Lower lobe of right lung (tissue), 2 donors: ENCODE results near the gene PEX11G. TPM values are rescaled to one million over a fixed set of nuclear protein-coding genes. Genes with fewer than 3 reads are reported as not detected.
"Not testable (repeated sequence)": the region's sequence is repeated elsewhere in the genome, so short reads cannot be mapped to it uniquely, and the experiment has no call there.

ENCODE experiments used
- ATAC-seq, 2 donors: fragments of 200-7000 bp; cut with Tn5 transposase; one replicate each; pipeline ENCODE4 v1.9.1; 2020 to 2022; ENCODE audit warnings: mild to moderate bottlenecking in 2 of 2, moderate library complexity in 2 of 2
- DNase-seq: peaks from one replicate; pipeline ENCODE4 v3.0.0-alpha.2; 2020
- H3K27ac ChIP-seq: fragments of 200-600 bp; one replicate; pipeline ENCODE4 v1.8.0; 2022
- H3K27me3 ChIP-seq: fragments of 200-600 bp; one replicate; pipeline ENCODE4 v1.8.0; 2022; ENCODE audit warnings: low read depth
- H3K36me3 ChIP-seq: fragments of 200-600 bp; one replicate; pipeline ENCODE4 v1.8.0; 2022; ENCODE audit warnings: mild to moderate bottlenecking
- H3K4me1 ChIP-seq: fragments of 200-600 bp; one replicate; pipeline ENCODE4 v1.8.0; 2022
- H3K4me3 ChIP-seq: fragments of 200-600 bp; one replicate; pipeline ENCODE4 v1.8.0; 2022; ENCODE audit warnings: mild to moderate bottlenecking
- H3K9me3 ChIP-seq: fragments of 200-600 bp; one replicate; pipeline ENCODE4 v1.8.0; 2022
- intact Hi-C: fragments of 100-400 bp; cut with DNase I; formaldehyde crosslinking; loops from one replicate; pipeline ENCODE4 v1.11.0; 2022
- total RNA-seq: library from RNA; stranded (reverse); fragmentation: NEBNext Ultra II Directional; extraction: Animal tissue kit (Norgen Biotek cat#: 25700); gene quantifications from one replicate; pipeline ENCODE4 v1.2.1, GENCODE V29; 2021
- TF ChIP-seq, protein P1 (sequence below): fragments of 200-600 bp; IDR thresholded peaks from one replicate; pipeline ENCODE4 v1.8.0; 2022; ENCODE audit warnings: antibody characterized with exemption, mild to moderate bottlenecking
- donor health status: DM: no; HTN: yes; CAD: no; lungs with severe emphysema.

PEX11G gene
- total RNA-seq, 1 donor from 2014 or later = 3.8 TPM

DNA sequence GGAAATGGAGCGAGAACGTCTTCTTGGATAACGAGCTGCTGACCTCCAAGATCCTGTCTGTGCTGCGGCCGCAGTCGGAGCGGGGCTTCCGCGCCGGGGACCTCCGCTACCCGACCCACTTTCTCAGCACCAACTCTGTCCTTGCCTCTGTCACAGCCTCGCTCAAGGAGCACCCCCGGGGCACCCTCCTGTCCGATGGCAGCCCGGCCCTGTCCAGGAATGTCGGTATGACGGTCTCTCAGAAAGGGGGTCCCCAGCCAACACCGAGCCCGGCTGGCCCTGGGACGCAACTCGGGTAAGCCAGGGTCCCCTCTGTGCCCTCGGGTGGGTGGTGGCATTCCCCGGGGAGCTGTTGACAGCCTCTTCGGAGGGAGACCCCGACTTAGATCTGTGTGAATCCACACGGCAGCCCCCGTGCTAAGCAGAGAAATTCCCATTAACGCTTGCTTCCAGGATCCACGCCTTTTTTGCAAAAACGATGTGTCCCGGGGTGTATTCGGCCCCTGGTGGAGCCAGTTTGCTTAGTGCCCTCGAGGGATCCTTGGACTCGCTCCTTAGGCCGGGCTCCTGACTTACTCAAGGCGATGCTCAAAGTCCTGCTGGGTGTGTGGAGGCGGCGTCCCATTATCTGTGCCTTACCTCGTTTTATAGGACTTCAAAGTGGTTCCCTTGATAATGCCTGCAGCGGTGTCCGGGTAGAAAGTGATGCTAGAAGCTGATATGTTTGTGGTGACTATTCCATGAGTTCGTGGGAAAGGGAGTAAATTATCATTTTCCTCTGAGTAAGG lies 48.5 kb downstream of the PEX11G start:
- H3K36me3 ChIP-seq = peaks cover 74% of the 10 kb centered on the region

DNA sequence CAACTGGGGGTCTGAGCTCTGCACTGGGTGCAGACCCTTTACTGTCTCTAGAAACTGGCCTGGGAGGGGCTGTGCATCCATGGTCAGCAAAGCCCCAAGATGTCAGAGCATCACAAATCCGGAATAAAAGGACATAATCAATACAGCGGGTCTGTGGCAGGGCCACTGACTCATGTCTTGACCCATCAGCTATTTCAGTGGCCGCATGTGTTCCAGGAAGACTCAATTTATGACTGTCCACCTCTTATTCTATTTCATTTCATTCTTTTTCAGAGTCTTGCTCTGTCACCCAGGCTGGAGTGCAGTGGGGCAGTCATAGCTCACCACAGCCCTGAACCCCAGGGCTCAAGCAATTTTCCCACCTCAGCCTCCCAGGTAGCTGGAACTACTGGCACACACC lies 53.2 kb downstream of the PEX11G start:
- intact Hi-C loops = no loop called here
- Histone ChIP-seq H3K4me1 (no peaks in the 10 kb centered on the region), H3K27ac (no peak overlapping the region), H3K27me3 (no peaks in the 10 kb centered on the region), H3K9me3 (no peaks in the 10 kb centered on the region), H3K4me3 (no peak overlapping the region), H3K36me3 (peaks cover 26% of the 10 kb centered on the region)
- TF ChIP-seq, protein P1, sequence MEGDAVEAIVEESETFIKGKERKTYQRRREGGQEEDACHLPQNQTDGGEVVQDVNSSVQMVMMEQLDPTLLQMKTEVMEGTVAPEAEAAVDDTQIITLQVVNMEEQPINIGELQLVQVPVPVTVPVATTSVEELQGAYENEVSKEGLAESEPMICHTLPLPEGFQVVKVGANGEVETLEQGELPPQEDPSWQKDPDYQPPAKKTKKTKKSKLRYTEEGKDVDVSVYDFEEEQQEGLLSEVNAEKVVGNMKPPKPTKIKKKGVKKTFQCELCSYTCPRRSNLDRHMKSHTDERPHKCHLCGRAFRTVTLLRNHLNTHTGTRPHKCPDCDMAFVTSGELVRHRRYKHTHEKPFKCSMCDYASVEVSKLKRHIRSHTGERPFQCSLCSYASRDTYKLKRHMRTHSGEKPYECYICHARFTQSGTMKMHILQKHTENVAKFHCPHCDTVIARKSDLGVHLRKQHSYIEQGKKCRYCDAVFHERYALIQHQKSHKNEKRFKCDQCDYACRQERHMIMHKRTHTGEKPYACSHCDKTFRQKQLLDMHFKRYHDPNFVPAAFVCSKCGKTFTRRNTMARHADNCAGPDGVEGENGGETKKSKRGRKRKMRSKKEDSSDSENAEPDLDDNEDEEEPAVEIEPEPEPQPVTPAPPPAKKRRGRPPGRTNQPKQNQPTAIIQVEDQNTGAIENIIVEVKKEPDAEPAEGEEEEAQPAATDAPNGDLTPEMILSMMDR = no peak
- DNase-seq (no peak), ATAC-seq (no peak)

More for the DNA sequence above, 48.5 kb downstream of the PEX11G start:
- H3K27me3 ChIP-seq = no peaks in the 10 kb centered on the region
- H3K4me1 ChIP-seq = no peaks in the 10 kb centered on the region
- ATAC-seq = peak in 1 of 2 donors; percentile 23
- H3K4me3 ChIP-seq = no peak overlapping the region
- DNase-seq = no peak
- TF ChIP-seq, protein P1 = no peak
- H3K9me3 ChIP-seq = no peaks in the 10 kb centered on the region
- H3K27ac ChIP-seq = no peak overlapping the region
- intact Hi-C loops = no loop called here

DNA sequence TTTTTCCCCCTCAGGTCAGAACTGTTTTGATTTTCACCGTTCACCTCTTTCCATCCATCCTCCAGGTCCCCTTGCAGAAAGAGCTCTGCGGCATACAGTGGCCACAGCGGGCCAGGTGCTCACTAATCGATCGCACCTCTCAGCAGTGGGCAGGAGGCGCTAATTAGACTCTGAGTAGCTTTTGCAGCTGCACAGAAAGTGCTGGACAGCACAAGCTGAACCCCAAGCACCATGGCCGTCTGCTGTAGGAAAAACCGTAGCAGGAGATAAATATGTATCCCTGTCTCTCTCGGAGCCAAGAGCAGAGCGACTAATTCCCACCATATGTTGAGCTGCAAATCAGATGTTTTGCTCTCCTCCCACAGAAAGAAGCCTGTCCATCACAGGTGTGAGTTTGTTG lies 54.4 kb downstream of the PEX11G start:
- no peaks in the 10 kb centered on the region for H3K27me3 ChIP-seq
- no peak overlapping the region for H3K4me3 ChIP-seq
- DNase-seq (no peak), ATAC-seq (no peak)
- H3K4me1 ChIP-seq = no peaks in the 10 kb centered on the region
- peaks cover 14% of the 10 kb centered on the region for H3K36me3 ChIP-seq
- TF ChIP-seq, protein P1 = no peak
- H3K27ac ChIP-seq = no peak overlapping the region
- no peaks in the 10 kb centered on the region for H3K9me3 ChIP-seq
- intact Hi-C loops = no loop called here

DNA sequence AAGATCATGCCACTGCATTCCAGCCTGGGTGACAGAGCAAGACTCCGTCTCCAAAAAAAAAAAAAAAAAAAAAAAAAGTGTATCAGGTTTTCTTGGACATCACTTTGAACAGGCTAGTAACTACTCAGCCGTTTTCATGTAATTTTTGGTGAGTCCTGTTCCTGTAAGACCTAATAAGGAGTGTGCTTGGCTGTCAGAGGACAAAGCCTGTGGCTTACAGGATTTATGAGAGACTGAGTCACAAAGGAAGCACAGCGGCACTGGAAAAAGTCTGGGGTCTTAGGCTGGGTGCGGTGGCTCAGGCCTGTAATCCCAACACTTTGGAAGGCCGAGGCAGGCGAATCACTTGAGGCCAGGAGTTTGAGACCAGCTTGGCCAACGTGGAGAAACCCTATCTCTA lies 55.4 kb downstream of the PEX11G start:
- H3K9me3 ChIP-seq, DNase-seq, intact Hi-C loops, H3K27me3 ChIP-seq, H3K4me3 ChIP-seq, H3K27ac ChIP-seq, H3K4me1 ChIP-seq, ATAC-seq: not testable (repeated sequence)
- peaks cover 11% of the 10 kb centered on the region for H3K36me3 ChIP-seq

DNA sequence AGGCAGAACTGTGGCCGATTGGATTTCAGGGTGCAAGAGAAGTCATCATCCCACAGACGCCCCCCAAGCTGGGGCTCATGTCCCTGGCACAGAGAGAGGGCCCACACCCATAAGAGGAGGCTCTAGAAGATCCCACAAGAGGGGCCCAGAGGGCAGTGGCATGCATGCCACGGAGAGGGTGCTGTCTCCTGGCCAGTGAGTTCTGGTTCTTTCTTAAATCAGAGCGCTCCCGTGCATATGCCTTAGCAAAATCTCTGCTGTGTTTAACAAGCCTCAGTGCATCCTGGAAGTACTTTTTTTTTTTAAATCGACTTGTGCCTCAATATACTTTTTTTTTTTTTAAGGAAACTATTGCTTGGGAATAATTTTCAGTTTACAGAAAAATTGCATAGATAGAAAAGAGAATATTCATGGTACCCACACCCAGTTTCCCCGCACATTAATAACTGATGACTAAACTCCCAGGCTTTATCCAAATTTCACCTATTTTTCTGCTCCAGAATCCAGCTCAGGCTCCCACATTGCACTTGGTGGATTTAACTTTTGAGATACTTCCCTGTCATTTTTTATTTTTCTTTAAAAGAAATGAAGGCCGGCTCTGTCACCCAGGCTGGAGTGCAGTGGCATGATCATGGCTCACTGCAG lies 59.1 kb downstream of the PEX11G start:
- H3K4me3 ChIP-seq = no peak overlapping the region
- no peaks in the 10 kb centered on the region for H3K27me3 ChIP-seq
- ATAC-seq = no peak
- intact Hi-C loops = no loop called here
- H3K27ac ChIP-seq = no peak overlapping the region
- peaks cover 7% of the 10 kb centered on the region for H3K4me1 ChIP-seq
- TF ChIP-seq, protein P1 = no peak
- no peaks in the 10 kb centered on the region for H3K36me3 ChIP-seq
- no peaks in the 10 kb centered on the region for H3K9me3 ChIP-seq
- DNase-seq = no peak

DNA sequence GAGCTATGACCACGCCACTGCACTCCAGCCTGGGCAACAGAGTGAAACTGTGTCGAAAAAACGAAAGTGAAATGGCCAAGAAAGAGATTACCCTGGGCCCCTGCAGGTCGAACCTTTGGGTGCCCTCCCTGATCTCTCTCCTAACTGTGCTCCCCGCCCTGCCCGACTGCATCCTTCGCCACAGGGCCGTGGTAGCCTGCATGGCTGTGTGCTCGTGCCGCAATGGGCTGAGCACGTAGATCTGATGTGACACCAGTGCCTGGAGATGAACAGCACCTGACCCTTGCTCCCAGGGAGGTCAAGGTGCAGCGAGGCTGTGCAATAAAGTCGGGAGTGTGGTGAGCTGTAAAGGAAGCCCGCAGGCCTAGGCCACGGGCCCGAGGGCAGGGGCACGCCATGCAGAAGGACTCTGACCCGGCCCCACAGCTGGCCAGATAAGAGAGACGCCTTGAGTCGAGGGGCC lies 60.2 kb downstream of the PEX11G start:
- Histone ChIP-seq H3K9me3 (no peaks in the 10 kb centered on the region), H3K27ac (no peak overlapping the region), H3K36me3 (peaks cover 7% of the 10 kb centered on the region), H3K4me1 (peaks cover 7% of the 10 kb centered on the region), H3K4me3 (no peak overlapping the region), H3K27me3 (no peaks in the 10 kb centered on the region)
- DNase-seq (no peak), ATAC-seq (no peak)
- TF ChIP-seq, protein P1 = no peak
- intact Hi-C loops = no loop called here
